Skin epidermis (tissue), 12 donors: ENCODE data around the gene TNFSF8.

Experiments
- H3K27ac ChIP-seq, 21 experiments: fragments of 200-600 bp; sonication (generic) in 11 of 21; one replicate each; pipeline ENCODE4 v1.5.0; 2020; ENCODE audit warnings: mild to moderate bottlenecking in 3 of 21, inconsistent platforms in 2 of 21, moderate library complexity in 2 of 21
- H3K4me3 ChIP-seq, 7 experiments: fragments of 200-600 bp; sonication (generic) in 2 of 7; one replicate each; pipeline ENCODE4 v1.5.0; 2020; ENCODE audit warnings: inconsistent platforms in 2 of 7, mild to moderate bottlenecking in 2 of 7, moderate library complexity in 1 of 7

Gene TNFSF8

DNA sequence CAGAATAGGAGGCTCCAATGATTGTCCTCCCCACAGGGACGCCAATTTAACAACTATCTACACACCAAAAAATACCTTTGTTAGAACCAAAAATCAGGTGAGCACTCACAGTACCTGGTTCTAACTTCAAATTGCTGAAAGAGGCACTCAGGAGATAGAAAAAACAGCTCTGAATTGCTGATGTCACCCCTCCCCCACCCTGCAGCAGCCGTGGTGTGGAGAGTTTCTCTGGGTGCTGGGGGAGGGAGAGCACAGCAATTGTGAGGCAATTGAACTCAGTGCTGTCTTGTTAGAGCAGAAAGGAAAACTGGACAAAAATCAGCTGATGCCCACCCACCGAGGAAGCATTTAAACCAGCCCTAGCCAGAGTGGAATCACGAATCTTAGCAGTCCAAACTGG, 41.8 kb downstream of the TNFSF8 start:
- Histone ChIP-seq H3K4me3 (no peak overlapping the region), H3K27ac (no peak overlapping the region)

DNA sequence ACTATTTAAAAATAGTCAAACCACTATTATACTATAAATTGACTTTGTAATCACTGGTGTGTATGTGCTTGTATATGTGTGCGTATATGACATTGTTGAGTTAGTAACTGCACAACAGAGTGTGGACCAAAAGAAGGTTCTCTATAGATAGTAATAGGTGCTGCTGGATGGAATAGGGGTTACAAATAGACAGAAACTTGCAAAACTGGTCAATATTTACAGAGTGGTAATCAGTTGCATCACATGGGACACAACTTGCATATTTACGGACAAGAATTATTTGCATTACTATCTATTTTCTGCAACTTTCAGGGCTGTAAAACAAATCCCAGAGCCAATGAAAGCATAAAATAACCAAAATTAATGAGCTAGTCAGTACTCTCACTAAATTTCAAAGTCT, 42.4 kb downstream of the TNFSF8 start:
- H3K4me3 ChIP-seq = no peak overlapping the region
- H3K27ac ChIP-seq = no peak overlapping the region

DNA sequence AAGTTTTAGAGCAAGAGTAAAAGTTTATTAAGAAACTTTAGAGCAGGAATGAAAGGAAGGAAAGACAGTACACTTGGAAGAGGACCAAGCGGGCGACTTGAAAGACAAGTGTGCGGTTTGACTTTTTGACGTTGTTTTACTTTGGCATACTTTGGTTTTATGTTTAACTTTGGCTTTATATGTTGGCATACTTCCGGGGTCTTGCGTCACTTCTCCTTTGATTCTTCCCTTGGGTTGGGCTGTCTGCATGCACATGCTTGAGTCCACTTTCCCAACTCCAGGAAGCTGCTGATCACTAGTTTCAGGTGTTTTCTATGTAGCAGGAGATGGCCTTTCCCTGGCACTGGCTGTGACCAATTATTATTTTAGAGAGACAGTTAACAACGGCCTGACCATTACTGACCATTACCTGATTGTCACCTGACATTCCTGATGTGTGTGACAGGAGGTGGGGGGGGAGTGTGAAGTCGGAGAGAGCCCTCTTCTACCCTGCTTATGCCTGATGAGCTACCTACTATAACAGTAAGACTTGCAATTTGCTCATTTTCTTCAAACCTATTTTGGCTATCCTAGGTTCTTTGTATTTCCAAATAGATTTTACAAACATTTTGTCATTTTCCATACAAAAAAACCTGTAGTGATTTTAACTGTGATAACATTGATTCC, 45.5 kb downstream of the TNFSF8 start:
- Histone ChIP-seq H3K27ac (no peak overlapping the region), H3K4me3 (no peak overlapping the region)

- H3K27ac ChIP-seq = no peak overlapping the region
- no peak overlapping the region for H3K4me3 ChIP-seq
Measured at GRCh38 chr9:114883709-114884108, 46.7 kb downstream of the TNFSF8 start.

GRCh38 chr9:114880291-114880745, 50.1 kb downstream of the TNFSF8 start:
- no peak overlapping the region for H3K27ac ChIP-seq
- H3K4me3 ChIP-seq = no peak overlapping the region

- H3K4me3 ChIP-seq = no peak overlapping the region
Measured at GRCh38 chr9:114878879-114879564, 51.4 kb downstream of the TNFSF8 start.

DNA sequence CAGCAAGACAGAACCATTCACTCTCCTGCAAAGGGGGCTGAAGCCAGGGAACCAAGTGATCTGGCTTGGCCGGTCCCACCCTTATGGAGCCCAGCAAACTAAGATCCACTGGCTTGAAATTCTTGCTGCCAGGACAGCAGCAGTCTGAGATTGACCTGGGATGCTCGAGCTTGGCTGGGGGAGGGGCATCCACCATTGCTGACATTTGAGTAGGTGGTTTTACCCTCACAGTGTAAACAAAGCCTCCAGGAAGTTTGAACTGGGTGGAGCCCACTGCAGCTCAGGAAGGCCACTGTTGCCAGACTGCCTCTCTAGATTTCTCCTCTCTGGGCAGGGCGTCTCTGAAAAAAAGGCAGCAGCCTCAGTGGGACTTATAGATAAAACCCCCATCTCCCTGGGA, 60.5 kb downstream of the TNFSF8 start:
- no peak overlapping the region for H3K4me3 ChIP-seq
- peak overlapping the region in 3 of 21 experiments; percentile 30 to 51 (median 30) for H3K27ac ChIP-seq

More at GRCh38 chr9:114878879-114879564, 51.4 kb downstream of the TNFSF8 start:
- H3K27ac ChIP-seq = no peak overlapping the region

GRCh38 chr9:114869378-114869777, 61.0 kb downstream of the TNFSF8 start:
- H3K27ac ChIP-seq = peak overlapping the region in 1 of 21 experiments; percentile 51
- H3K4me3 ChIP-seq = no peak overlapping the region

DNA sequence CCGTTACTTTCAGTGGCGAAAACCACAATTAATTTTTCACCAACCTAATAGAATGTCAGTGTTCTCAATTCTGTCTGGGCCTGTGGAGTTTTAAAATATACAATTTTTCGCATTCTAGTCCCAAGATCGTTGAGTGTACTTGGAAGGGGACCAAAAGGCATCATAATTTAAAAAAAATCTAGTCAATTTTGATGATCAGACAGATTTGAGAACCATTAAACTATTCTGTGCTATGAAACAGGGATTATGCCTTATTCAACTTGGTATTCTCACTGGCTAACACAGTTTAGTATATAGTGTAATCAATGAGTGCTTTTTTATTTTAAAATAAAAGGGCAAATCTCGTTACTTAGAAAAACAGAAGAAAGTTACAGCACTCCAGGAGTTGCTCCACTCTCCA, 63.1 kb downstream of the TNFSF8 start:
- Histone ChIP-seq H3K4me3 (no peak overlapping the region), H3K27ac (no peak overlapping the region)

GRCh38 chr9:114864471-114864870, 65.9 kb downstream of the TNFSF8 start:
- no peak overlapping the region for H3K27ac ChIP-seq
- no peak overlapping the region for H3K4me3 ChIP-seq

DNA sequence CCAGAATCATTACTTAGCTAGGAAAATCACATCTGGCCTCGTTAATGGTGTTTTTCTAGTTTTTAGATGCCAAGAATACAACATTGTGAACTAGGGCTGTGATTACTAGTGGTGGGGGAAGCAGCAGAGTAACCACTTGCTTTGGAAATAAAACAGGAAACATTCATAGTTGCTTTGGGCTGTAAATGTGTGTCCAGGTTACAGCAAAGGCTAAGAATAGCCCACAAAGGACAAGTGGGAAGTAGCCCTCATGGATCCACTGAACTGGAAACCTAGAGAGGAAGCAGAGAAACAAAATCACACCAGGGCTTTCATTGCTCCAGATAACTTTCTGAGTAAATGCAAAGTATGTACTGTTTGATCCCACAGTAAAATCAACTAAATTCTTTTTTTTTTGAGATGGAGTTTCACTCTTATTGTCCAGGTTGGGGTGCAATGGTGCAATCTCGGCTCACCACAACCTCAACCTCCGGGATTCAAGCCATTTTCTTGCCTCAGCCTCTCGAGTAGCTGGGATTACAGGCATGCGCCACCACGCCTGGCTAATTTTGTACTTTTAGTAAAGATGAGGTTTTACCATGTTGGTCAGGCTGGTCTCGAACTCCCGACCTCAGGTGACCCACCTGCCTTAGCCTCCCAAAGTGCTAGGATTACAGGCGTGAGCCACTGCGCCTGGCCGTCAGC, 68.3 kb downstream of the TNFSF8 start:
- no peak overlapping the region for H3K27ac ChIP-seq
- H3K4me3 ChIP-seq = no peak overlapping the region

GRCh38 chr9:114861273-114861672, 69.1 kb downstream of the TNFSF8 start:
- H3K27ac ChIP-seq = no peak overlapping the region
- H3K4me3 ChIP-seq = no peak overlapping the region

DNA sequence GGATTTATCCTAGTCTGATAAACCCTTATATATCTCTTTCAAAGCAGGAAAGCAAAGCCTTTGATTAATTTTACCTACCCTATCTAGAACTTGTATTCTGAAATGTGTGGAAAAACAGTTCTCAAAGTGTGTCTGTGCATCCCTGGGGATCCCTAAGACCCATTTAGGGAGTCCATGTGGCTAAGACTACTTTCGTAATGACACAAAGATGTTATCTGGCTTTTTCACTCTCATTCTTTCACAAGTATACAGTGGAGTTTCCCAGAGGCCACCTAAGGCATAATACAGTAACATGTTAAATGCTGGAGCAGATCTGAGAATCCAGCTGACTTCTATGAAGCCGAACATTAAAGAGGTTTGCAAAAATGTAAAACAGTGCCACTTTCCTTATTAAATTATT, 70.2 kb downstream of the TNFSF8 start:
- Histone ChIP-seq H3K27ac (no peak overlapping the region), H3K4me3 (no peak overlapping the region)

DNA sequence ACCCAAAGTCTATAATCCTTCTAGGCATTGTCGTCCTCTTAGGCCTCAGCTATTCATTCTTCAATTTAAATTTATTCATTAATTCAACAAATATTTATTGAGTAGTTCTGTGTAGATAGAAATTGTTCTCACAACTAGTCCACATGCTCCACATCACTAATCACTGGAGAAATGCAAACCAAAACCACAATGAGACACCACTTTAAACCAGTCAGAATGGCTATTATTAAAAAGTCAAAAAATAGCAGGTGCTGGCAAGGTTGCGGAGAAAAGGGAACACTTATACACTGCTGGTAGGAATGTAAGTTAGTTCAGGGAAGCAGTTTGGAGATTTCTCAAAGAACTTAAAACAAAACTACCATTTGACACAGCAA, 73.5 kb downstream of the TNFSF8 start:
- peak overlapping the region in 3 of 21 experiments; percentile 37 to 51 (median 42) for H3K27ac ChIP-seq

DNA sequence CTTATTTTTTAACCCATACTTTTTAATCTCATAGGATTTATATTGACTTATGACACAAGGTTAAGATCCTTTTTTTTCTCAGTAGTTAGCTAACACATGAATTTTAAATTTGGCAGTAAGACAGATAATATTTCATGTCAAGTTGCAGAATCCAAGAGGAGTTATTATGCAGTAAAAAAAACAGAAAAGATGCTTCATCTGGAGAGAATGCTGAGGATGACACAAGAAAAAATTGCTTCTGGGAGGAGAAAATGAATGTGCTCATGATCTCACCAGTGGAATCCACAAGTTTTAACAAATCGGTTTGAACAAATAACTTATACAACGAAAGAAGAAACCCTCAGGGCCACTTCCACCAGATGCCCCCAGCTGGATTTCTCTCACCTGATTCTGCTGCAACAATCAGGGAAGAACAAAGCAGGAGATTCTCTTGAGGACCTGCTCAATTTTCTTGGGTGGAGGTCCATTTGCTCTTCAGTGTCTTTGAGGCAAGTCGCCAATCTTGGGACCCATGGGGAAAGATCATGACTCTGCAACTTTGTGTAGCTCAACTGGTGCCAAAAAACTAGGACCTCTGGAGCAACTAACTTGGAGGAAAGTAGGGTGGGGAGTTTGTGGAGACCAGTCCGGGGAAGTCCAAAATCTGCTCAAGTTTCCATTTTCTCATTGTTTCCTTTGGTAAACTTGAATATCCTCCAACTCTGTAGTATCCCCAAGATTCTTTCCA, 74.0 kb downstream of the TNFSF8 start:
- Histone ChIP-seq H3K4me3 (no peak overlapping the region), H3K27ac (peak overlapping the region in 3 of 21 experiments; percentile 37 to 51 (median 42))

More for the DNA sequence above, 73.5 kb downstream of the TNFSF8 start:
- H3K4me3 ChIP-seq = no peak overlapping the region

DNA sequence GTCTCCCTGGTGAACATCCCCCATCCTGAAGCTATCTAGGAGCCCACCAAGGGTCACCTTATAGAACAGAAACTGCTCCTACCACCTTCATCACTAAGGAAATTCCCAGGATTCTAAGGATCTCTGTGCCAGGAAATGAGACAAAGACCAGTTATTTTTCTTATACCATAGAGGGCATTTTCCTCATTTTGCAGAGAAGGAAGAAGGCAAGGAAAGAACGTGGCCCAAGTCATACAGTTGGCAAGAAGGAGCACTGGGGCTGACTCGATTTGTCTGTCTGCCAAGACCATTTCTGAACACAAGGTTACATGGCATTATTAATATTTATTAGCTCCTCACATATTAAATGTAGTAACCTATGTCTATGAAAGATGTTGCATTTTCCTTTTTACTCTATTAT, 74.9 kb downstream of the TNFSF8 start:
- H3K4me3 ChIP-seq = no peak overlapping the region
- H3K27ac ChIP-seq = no peak overlapping the region

DNA sequence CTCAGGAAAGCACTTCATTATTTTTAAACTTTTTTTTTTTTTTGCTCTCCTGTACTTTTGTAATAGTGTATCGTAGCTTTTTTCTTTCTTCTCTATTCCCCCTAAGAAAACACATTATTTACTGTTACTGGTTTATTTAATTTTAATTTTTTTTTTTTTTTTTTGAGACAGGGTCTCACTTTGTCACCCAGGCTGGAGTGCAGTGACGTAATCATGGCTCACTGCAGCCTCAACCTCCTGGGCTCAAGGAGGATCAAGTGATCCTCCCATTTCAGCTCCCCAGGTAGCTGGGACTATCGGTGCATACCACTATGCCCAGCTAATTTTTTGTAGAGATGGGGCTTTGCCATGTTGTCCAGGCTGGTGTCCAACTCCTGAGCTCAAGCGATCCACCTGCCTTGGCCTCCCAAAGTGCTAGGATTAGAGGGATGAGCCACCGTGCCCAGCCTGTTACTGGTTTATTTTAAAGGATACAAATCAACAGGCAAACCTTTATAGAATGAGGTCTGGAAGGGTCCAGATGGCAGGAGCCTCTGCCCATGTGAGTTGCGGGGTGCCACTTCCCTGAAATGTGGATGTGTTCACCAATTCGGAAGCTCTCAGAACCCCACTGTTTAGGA, 75.5 kb downstream of the TNFSF8 start:
- Histone ChIP-seq H3K27ac (no peak overlapping the region), H3K4me3 (no peak overlapping the region)

DNA sequence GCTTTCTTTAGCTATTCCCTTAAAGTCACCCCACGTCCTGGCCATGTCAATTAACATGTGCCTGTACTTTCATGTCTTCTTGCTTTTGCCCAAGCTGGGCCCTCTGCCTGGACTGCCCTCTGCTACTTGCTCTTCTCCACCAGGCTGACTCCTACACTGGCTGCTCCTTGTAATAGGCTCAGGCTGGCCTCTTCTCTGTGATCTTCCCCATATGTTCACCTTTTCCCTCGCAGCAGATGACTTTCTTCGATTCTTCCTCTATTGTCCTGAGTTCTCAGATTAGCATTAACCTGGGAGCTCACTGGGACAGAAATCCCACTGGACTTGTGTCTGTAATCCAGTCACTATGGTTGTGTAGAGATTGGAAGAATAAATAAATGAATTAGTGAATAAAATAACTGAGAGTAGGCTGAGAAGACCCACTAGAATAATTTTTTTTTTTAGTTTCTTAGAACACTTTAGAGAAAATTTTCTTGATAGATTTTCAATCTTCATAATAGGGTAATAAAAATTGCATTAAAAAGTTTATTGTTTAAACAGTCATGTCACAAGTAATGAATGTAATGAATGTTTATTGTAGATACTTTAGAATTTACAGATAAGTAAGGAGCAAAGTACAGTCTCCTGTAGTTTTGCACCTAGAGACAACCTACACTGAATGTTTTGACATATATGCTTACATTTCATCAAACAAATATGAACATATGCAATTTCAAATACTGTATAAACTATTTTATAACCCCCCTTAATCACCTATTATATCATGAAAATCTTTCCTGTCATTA, 77.1 kb downstream of the TNFSF8 start:
- H3K27ac ChIP-seq = no peak overlapping the region
- H3K4me3 ChIP-seq = no peak overlapping the region

GRCh38 chr9:114852050-114852594, 78.3 kb downstream of the TNFSF8 start:
- Histone ChIP-seq H3K27ac (peak overlapping the region in 1 of 21 experiments; percentile 10), H3K4me3 (no peak overlapping the region)
